CD4-positive, alpha-beta memory T cell (primary cell): ENCODE data around the gene FAM163A. TPM values are rescaled to one million over a fixed set of nuclear protein-coding genes. Genes with fewer than 3 reads are reported as not detected.

ENCODE experiments used
- CTCF ChIA-PET: fragments of 350-600 bp; sonication (Branson Sonifier 250); formaldehyde crosslinking; loops from one replicate; lab custom pipeline; 2021; ENCODE audit warnings: inconsistent platforms; ENCODE audit not compliant: partially characterized antibody; lab: Charles Lee
- POLR2A ChIA-PET: fragments of 350-600 bp; sonication (Branson Sonifier 250); formaldehyde crosslinking; loops from one replicate; lab custom pipeline; 2021; ENCODE audit not compliant: partially characterized antibody; lab: Charles Lee
- DNase-seq, 5 donors: peaks; one replicate each; pipeline versions ENCODE4 v3.0.0 to v3.0.0-alpha.2; 2020 to 2022; ENCODE audit warnings: mixed read lengths in 1 of 5
- H3K27ac ChIP-seq: one replicate; pipeline ENCODE4 v1.7.0; 2013; ENCODE audit warnings: low read depth, low read length
- H3K27me3 ChIP-seq: 2 replicates; pipeline ENCODE4 v1.7.0; 2013; ENCODE audit warnings: mild to moderate bottlenecking, low read length, moderate library complexity; ENCODE audit not compliant: insufficient read depth
- H3K36me3 ChIP-seq: 2 replicates; pipeline ENCODE4 v1.7.0; 2013; ENCODE audit warnings: mild to moderate bottlenecking, low read length, moderate library complexity; ENCODE audit not compliant: insufficient read depth
- H3K4me1 ChIP-seq: 2 replicates; pipeline ENCODE4 v1.7.0; 2013; ENCODE audit warnings: mild to moderate bottlenecking, low read length, moderate library complexity; ENCODE audit not compliant: insufficient read depth
- H3K4me3 ChIP-seq, 2 donors: one replicate each; pipeline ENCODE4 v1.7.0; 2013; ENCODE audit warnings: low read length in 2 of 2, mild to moderate bottlenecking in 1 of 2
- H3K9me3 ChIP-seq, 2 donors: one replicate each; pipeline ENCODE4 v1.7.0; 2013; ENCODE audit warnings: low read length in 2 of 2, control low read depth in 1 of 2; ENCODE audit not compliant: control insufficient read depth in 1 of 2
- H3K27ac Mint-ChIP-seq, 7 donors: one replicate each; pipeline ENCODE4 v1.8.0; 2020 to 2021; ENCODE audit warnings: mixed read lengths in 7 of 7, mild to moderate bottlenecking in 6 of 7, inconsistent platforms in 3 of 7, moderate library complexity in 3 of 7
- H3K27me3 Mint-ChIP-seq, 2 donors: one replicate each; pipeline ENCODE4 v1.8.0; 2020 to 2021; ENCODE audit warnings: mixed read lengths in 2 of 2
- H3K36me3 Mint-ChIP-seq, 2 donors: one replicate each; pipeline ENCODE4 v1.8.0; 2020 to 2021; ENCODE audit warnings: mixed read lengths in 2 of 2, inconsistent platforms in 1 of 2, mild to moderate bottlenecking in 1 of 2
- H3K4me1 Mint-ChIP-seq, 4 donors: one replicate each; pipeline ENCODE4 v1.8.0; 2020 to 2021; ENCODE audit warnings: mixed read lengths in 4 of 4, mild to moderate bottlenecking in 1 of 4
- H3K4me3 Mint-ChIP-seq, 8 donors: one replicate each; pipeline ENCODE4 v1.8.0; 2020 to 2021; ENCODE audit warnings: mixed read lengths in 8 of 8, mild to moderate bottlenecking in 7 of 8, moderate library complexity in 6 of 8, inconsistent platforms in 3 of 8
- H3K9me3 Mint-ChIP-seq, 8 donors: one replicate each; pipeline ENCODE4 v1.8.0; 2020 to 2021; ENCODE audit warnings: mixed read lengths in 8 of 8, mild to moderate bottlenecking in 5 of 8, inconsistent platforms in 3 of 8, moderate library complexity in 1 of 8
- intact Hi-C: fragments of 100-400 bp; cut with micrococcal nuclease; formaldehyde crosslinking; loops from one replicate; pipeline ENCODE4 v1.15.1; 2023
- polyA plus RNA-seq, 2 donors: library from polyadenylated mRNA; unstranded; fragments of 300-500 nt; fragmentation: Illumina TruSeq; gene quantifications; one replicate each; pipeline ENCODE4 v1.2.3, GENCODE V29; 2021
- total RNA-seq, 2 experiments: library from RNA; stranded (reverse); gene quantifications; one replicate each; pipeline ENCODE4 v1.2.3, GENCODE V29; 2021

The FAM163A gene
- total and polyA plus RNA-seq, 4 experiments from 2014 or later, result 0.11 to 0.29 (median 0.20) TPM; not detected in 1

DNA sequence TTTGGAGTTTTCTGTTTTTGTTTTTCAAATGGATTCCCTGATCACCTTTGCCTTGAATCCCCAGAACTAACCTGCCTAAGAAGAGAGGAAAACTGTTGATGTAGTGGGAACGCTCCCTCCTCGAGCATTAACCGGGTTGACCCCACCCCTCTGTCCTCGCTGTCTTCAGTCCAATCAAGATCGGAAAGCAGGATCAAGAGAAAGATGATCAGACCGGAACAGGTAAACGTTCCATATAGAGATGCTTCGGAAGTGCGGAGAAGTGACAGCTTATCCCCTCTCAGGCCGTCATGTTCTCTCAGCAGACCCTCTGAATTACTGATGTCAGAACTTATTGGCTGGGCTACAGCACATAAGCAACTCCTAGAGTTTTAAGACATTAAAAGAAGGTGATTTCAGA lies 800 bp upstream of the FAM163A start:
- H3K4me3 ChIP-seq, result no peak overlapping the region
- ChIA-PET CTCF (no interaction called here), POLR2A (no interaction called here)
- H3K27me3 ChIP-seq, result peaks cover 23% of the 10 kb centered on the region
- peak overlapping the region in 7 of 8 donors; percentile 65 to 79 (median 69) for H3K4me3 Mint-ChIP-seq
- intact Hi-C loops, result no loop called here
- H3K4me1 ChIP-seq, result peaks cover 9% of the 10 kb centered on the region
- H3K27ac Mint-ChIP-seq, result peak overlapping the region in 2 of 7 donors; percentile 57 to 59
- peaks cover 2 to 12% (median 9%) of the 10 kb centered on the region in 4 donors for H3K4me1 Mint-ChIP-seq
- peaks cover 0 to 4% (median 1%) of the 10 kb centered on the region in 8 donors for H3K9me3 Mint-ChIP-seq
- no peaks in the 10 kb centered on the region for H3K36me3 ChIP-seq
- no peaks in the 10 kb centered on the region for H3K9me3 ChIP-seq
- no peaks in the 10 kb centered on the region for H3K36me3 Mint-ChIP-seq
- peaks cover 62 to 66% of the 10 kb centered on the region in 2 donors for H3K27me3 Mint-ChIP-seq
- H3K27ac ChIP-seq, result no peak overlapping the region
- no peak for DNase-seq

DNA sequence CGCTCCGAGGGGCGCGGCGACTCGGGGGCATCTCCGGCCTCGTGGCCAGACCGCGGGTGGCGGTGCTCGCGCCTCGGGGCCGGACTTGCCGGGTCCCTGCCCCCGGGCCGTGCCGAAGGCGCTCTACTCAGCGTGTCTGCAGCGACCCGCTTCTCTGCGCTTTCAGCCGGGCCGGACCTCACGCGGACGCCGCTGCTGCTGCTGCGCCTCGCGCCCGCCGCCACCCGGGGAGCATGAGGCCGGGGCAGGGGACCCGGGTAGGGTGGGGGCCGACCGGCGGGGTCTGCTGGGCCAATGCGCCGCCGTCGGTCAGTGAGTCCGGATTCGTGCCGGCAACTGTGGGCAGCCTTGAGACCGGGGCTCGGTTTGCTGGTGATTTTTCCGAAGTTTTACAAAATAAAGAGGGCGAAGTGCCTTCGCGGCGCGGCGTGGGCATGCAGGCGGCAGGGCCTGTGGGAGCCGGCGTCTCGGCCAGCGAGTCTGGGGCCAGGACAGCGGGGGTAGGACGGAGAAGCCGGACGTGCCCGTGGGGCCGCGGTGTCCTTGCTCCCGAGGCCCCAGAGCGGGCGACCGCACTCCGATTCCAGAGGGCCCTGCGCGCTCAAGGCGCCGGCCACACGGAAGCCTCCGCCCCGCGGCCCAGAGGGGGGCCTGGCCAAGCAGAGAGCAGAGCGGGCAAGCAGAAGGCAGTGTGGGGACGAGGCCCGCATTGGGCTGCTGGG lies 749 bp downstream of the FAM163A start:
- CTCF ChIA-PET, result no interaction called here
- intact Hi-C loops, result no loop called here
- peaks cover 63 to 66% of the 10 kb centered on the region in 2 donors for H3K27me3 Mint-ChIP-seq
- Histone ChIP-seq H3K4me3 (no peak overlapping the region), H3K27me3 (peaks cover 27% of the 10 kb centered on the region), H3K4me1 (peaks cover 9% of the 10 kb centered on the region), H3K9me3 (no peaks in the 10 kb centered on the region), H3K27ac (no peak overlapping the region), H3K36me3 (no peaks in the 10 kb centered on the region)
- H3K27ac Mint-ChIP-seq, result no peak overlapping the region
- POLR2A ChIA-PET, result no interaction called here
- no peak for DNase-seq
- H3K4me3 Mint-ChIP-seq, result peak overlapping the region in 1 of 8 donors; percentile 30
- H3K36me3 Mint-ChIP-seq, result no peaks in the 10 kb centered on the region
- peaks cover 0 to 4% (median 0%) of the 10 kb centered on the region in 8 donors for H3K9me3 Mint-ChIP-seq
- H3K4me1 Mint-ChIP-seq, result peaks cover 2 to 12% (median 9%) of the 10 kb centered on the region in 4 donors

DNA sequence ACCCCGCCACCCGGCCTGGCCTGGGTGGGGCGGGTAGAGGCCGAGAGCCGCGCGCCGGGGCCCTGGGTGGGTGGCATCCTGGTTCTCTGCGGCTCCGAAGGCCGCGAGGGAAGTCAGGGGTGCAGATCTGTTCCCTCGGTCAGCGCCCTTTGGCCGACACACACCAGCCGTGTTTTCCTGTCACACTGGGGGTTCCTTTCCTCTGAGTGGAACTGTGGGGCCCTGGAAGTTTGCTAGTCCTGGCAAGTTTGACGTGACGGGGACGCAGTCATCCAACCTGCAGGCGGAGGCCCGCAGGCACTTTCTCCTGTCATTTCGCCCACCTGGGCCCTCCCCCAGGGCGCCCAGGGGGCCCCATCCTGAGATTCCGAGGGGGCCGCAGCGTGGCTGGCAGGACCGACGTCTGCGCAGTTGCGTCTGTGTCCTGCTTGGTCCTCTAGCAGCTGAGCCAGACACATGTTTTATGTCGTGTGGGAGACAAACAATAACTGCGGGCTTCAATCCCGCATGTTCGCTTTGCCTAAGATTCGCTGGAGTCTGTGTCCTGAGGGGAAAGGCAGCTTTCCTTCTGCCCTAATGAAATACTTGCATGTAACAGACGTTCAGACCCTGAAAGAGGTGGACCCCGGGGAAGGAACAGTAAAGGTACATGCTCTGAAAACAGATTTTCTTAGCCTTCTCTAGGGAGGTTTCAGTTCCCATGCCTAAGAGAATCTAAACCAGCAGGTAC lies 1.5 kb downstream of the FAM163A start:
- H3K27ac Mint-ChIP-seq, result no peak overlapping the region
- H3K36me3 Mint-ChIP-seq, result no peaks in the 10 kb centered on the region

DNA sequence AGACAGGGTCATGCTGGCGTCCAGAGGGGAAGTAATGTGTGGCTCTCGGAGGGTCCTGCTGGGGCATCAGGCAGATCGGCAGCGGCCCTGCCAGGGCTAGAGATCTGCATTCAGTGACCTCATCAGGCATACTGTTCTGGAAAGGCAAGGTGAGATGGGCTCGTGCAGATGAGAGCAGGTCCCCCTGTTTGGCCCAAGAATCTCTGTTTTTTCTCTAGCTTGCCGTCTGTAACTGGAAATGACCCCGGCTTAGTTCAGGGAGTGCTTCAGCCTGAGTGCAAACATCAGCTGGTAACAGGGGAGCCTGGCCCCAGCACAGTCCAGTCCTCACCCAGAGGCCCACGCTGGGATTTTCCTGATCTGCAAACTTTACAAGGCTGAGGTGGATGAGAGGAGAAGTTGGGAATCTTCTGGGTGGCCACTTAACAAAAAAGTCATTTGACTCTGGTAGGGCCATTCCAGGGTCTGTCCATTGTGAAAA lies 2.1 kb downstream of the FAM163A start:
- Mint-ChIP-seq H3K9me3 (peaks cover 0 to 7% (median 0%) of the 10 kb centered on the region in 8 donors), H3K27ac (peak overlapping the region in 1 of 7 donors; percentile 21), H3K4me1 (peaks cover 2 to 12% (median 9%) of the 10 kb centered on the region in 4 donors), H3K27me3 (peaks cover 57 to 61% of the 10 kb centered on the region in 2 donors), H3K4me3 (no peak overlapping the region), H3K36me3 (no peaks in the 10 kb centered on the region)
- no peaks in the 10 kb centered on the region for H3K36me3 ChIP-seq
- H3K9me3 ChIP-seq, result no peaks in the 10 kb centered on the region
- H3K27me3 ChIP-seq, result peaks cover 24% of the 10 kb centered on the region
- no peak overlapping the region for H3K4me3 ChIP-seq
- CTCF ChIA-PET, result no interaction called here
- H3K4me1 ChIP-seq, result peaks cover 9% of the 10 kb centered on the region
- DNase-seq, result no peak
- POLR2A ChIA-PET, result no interaction called here
- intact Hi-C loops, result no loop called here
- H3K27ac ChIP-seq, result no peak overlapping the region

More for the DNA sequence above, 1.5 kb downstream of the FAM163A start:
- peaks cover 0 to 4% (median 0%) of the 10 kb centered on the region in 8 donors for H3K9me3 Mint-ChIP-seq
- H3K4me3 Mint-ChIP-seq, result peak overlapping the region in 2 of 8 donors; percentile 16 to 23
- H3K27me3 ChIP-seq, result peaks cover 27% of the 10 kb centered on the region
- H3K4me1 ChIP-seq, result peaks cover 9% of the 10 kb centered on the region
- POLR2A ChIA-PET, result no interaction called here
- peaks cover 2 to 12% (median 9%) of the 10 kb centered on the region in 4 donors for H3K4me1 Mint-ChIP-seq
- no peaks in the 10 kb centered on the region for H3K9me3 ChIP-seq
- H3K4me3 ChIP-seq, result no peak overlapping the region
- peaks cover 60 to 63% of the 10 kb centered on the region in 2 donors for H3K27me3 Mint-ChIP-seq
- H3K36me3 ChIP-seq, result no peaks in the 10 kb centered on the region
- intact Hi-C loops, result no loop called here
- CTCF ChIA-PET, result no interaction called here
- no peak overlapping the region for H3K27ac ChIP-seq
- DNase-seq, result no peak

DNA sequence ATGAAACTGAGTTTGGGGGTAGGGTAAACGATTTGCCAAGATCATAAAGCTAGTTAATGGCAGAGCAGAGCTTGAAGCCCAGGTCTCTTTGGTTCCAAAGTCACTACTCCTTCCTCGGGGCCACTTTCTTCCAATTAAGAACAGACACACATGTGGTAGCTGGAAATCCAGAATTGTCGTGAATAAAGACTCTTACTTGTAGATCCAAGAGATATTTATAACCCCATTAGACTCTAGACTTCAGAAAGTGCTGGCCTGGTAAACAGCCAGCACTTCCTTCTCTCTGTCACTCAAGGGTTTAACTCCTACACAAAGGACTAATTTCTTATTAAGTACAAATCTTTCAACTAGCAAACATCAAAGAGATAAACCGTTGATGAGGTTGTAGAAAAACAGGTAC lies 2.7 kb downstream of the FAM163A start:
- peaks cover 0 to 8% (median 0%) of the 10 kb centered on the region in 8 donors for H3K9me3 Mint-ChIP-seq
- no peaks in the 10 kb centered on the region for H3K36me3 Mint-ChIP-seq
- Histone ChIP-seq H3K4me1 (peaks cover 9% of the 10 kb centered on the region), H3K27me3 (peaks cover 20% of the 10 kb centered on the region), H3K27ac (no peak overlapping the region), H3K36me3 (no peaks in the 10 kb centered on the region), H3K4me3 (no peak overlapping the region), H3K9me3 (no peaks in the 10 kb centered on the region)
- DNase-seq, result no peak
- H3K4me1 Mint-ChIP-seq, result peaks cover 2 to 12% (median 9%) of the 10 kb centered on the region in 4 donors
- POLR2A ChIA-PET, result no interaction called here
- H3K27ac Mint-ChIP-seq, result no peak overlapping the region
- CTCF ChIA-PET, result no interaction called here
- intact Hi-C loops, result no loop called here
- H3K4me3 Mint-ChIP-seq, result no peak overlapping the region
- peaks cover 58% of the 10 kb centered on the region in 2 donors for H3K27me3 Mint-ChIP-seq

DNA sequence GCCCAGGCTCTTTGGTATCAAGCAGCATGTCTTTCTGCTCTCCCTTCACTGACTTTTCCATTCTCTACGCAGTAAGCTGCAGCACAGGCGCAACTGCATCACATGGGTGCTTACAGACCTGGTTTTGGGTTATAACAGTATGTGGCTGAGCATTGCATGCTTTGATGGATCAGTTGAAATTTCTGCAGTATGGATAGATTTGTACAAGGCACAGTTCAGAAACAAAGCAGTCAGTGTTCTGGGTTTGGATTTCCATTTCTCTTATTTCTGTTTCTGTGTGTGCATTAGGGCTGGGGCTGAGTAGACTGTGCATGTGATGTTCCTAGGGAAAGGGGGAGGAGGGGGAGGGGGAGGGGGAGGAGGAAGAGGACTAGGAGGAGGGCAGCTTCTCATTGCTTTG lies 4.5 kb downstream of the FAM163A start:
- intact Hi-C loops, result no loop called here

DNA sequence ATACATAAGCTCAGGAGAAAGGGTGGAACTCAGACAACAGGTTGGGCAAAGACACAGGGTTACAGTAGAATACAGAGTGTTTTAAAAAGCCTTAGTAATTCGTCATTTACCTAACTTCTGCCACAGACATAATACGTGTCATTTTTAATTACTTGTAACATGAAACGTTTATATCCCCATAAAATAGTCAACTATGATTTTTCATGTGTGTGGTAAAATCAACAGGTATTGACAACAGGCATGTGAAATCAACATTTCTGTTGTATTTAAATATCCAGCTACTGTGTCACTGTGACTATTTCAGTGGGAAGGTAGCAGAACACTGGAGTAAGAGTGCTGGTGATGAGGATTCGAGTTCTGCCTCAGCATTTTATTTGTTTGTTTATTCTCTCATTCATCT lies 5.7 kb downstream of the FAM163A start:
- H3K27me3 ChIP-seq, result peaks cover 7% of the 10 kb centered on the region
- no peaks in the 10 kb centered on the region for H3K4me1 ChIP-seq
- Mint-ChIP-seq H3K36me3 (peaks cover 0 to 5% of the 10 kb centered on the region in 2 donors), H3K4me1 (no peaks in the 10 kb centered on the region), H3K27ac (no peak overlapping the region), H3K27me3 (peaks cover 41 to 44% of the 10 kb centered on the region in 2 donors), H3K9me3 (peaks cover 0 to 8% (median 4%) of the 10 kb centered on the region in 8 donors), H3K4me3 (no peak overlapping the region)
- ChIA-PET CTCF (no interaction called here), POLR2A (no interaction called here)
- H3K9me3 ChIP-seq, result no peaks in the 10 kb centered on the region
- DNase-seq, result no peak
- intact Hi-C loops, result no loop called here
- no peak overlapping the region for H3K4me3 ChIP-seq
- H3K36me3 ChIP-seq, result no peaks in the 10 kb centered on the region
- H3K27ac ChIP-seq, result no peak overlapping the region

More for the DNA sequence above, 4.5 kb downstream of the FAM163A start:
- CTCF ChIA-PET, result no interaction called here
- H3K4me3 ChIP-seq, result no peak overlapping the region
- DNase-seq, result no peak
- no peak overlapping the region for H3K27ac ChIP-seq
- no peaks in the 10 kb centered on the region for H3K9me3 ChIP-seq
- Mint-ChIP-seq H3K27me3 (peaks cover 39 to 45% of the 10 kb centered on the region in 2 donors), H3K4me3 (no peak overlapping the region), H3K9me3 (peaks cover 0 to 8% (median 4%) of the 10 kb centered on the region in 8 donors), H3K27ac (peak overlapping the region in 1 of 7 donors; percentile 30), H3K36me3 (peaks cover 0 to 5% of the 10 kb centered on the region in 2 donors), H3K4me1 (peaks cover 0 to 5% (median 4%) of the 10 kb centered on the region in 4 donors)
- POLR2A ChIA-PET, result no interaction called here
- peaks cover 12% of the 10 kb centered on the region for H3K27me3 ChIP-seq
- H3K36me3 ChIP-seq, result no peaks in the 10 kb centered on the region
- peaks cover 4% of the 10 kb centered on the region for H3K4me1 ChIP-seq
